Common myeloid progenitor, CD34-positive (primary cell): ENCODE results near the gene LYPD1. TPM values are rescaled to one million over a fixed set of nuclear protein-coding genes. Genes with fewer than 3 reads are reported as not detected.
"Not testable (repeated sequence)": the region's sequence is repeated elsewhere in the genome, so short reads cannot be mapped to it uniquely, and the experiment has no call there.

Source experiments
- CTCF ChIA-PET: fragments of 350-600 bp; sonication (Branson Sonifier 250); formaldehyde crosslinking; loops from one replicate; lab custom pipeline; 2021; ENCODE audit warnings: antibody characterized with exemption; lab: Charles Lee
- POLR2A ChIA-PET: fragments of 350-600 bp; sonication (Branson Sonifier 250); formaldehyde crosslinking; loops from one replicate; lab custom pipeline; 2021; ENCODE audit warnings: antibody characterized with exemption; lab: Charles Lee
- DNase-seq, 3 donors: peaks; one replicate each; pipeline versions ENCODE4 v3.0.0 to v3.0.0-alpha.2; 2013
- H3K27ac ChIP-seq, 2 experiments: 1 replicate in 1 of 2; 2 replicates in 1 of 2; pipeline ENCODE4 v1.7.0; 2013; ENCODE audit warnings: inconsistent platforms in 2 of 2, low read length in 2 of 2, mild to moderate bottlenecking in 2 of 2, low read depth in 1 of 2, moderate library complexity in 1 of 2; ENCODE audit not compliant: severe bottlenecking in 2 of 2, insufficient read depth in 1 of 2, poor library complexity in 1 of 2
- H3K27me3 ChIP-seq, 5 experiments: replicated peaks in 2 of 5; 1 replicate in 3 of 5; 2 replicates in 2 of 5; pipeline versions ENCODE4 v1.6.1 to v1.7.0; 2013; ENCODE audit warnings: low read length in 4 of 5, mild to moderate bottlenecking in 2 of 5, moderate library complexity in 2 of 5, inconsistent platforms in 1 of 5; ENCODE audit not compliant: insufficient read depth in 5 of 5, control insufficient read depth in 4 of 5
- H3K36me3 ChIP-seq, 4 experiments: 1 replicate in 2 of 4; 2 replicates in 2 of 4; pipeline versions ENCODE4 v1.6.1 to v1.7.0; 2013; ENCODE audit warnings: low read length in 3 of 4, control low read depth in 1 of 4, mild to moderate bottlenecking in 1 of 4; ENCODE audit not compliant: control insufficient read depth in 4 of 4, insufficient read depth in 4 of 4
- H3K4me1 ChIP-seq, 4 experiments: 1 replicate in 3 of 4; 2 replicates in 1 of 4; pipeline versions ENCODE4 v1.6.1 to v1.7.1; 2013; ENCODE audit warnings: low read length in 3 of 4, mild to moderate bottlenecking in 3 of 4, control low read depth in 1 of 4, inconsistent platforms in 1 of 4, moderate library complexity in 1 of 4; ENCODE audit not compliant: control insufficient read depth in 4 of 4, insufficient read depth in 4 of 4; ENCODE audit errors: control extremely low read depth in 1 of 4
- H3K4me3 ChIP-seq, 7 experiments: 1 replicate in 4 of 7; 2 replicates in 3 of 7; pipeline versions ENCODE4 v1.5.1 to v1.7.0; 2013; ENCODE audit warnings: mild to moderate bottlenecking in 7 of 7, low read length in 6 of 7, moderate library complexity in 6 of 7, inconsistent platforms in 2 of 7, low read depth in 2 of 7, control low read depth in 1 of 7; ENCODE audit not compliant: insufficient read depth in 4 of 7, control insufficient read depth in 1 of 7; ENCODE audit errors: extremely low read depth in 1 of 7
- H3K9me3 ChIP-seq, 5 experiments: 1 replicate in 4 of 5; 2 replicates in 1 of 5; pipeline versions ENCODE4 v1.6.1 to v1.7.1; 2013; ENCODE audit warnings: low read length in 4 of 5, mild to moderate bottlenecking in 2 of 5, inconsistent platforms in 1 of 5, low read depth in 1 of 5, moderate library complexity in 1 of 5; ENCODE audit not compliant: control insufficient read depth in 4 of 5, insufficient read depth in 2 of 5; ENCODE audit errors: control extremely low read depth in 1 of 5
- WGBS: methylation state at CpG from one replicate; pipeline ENCODE4 v1.1.5; 2013; ENCODE audit not compliant: insufficient coverage; 5-methylcytosine and 5-hydroxymethylcytosine counted together
- polyA plus RNA-seq: library from polyadenylated mRNA; unstranded; fragments of 120-200 nt; gene quantifications from one replicate; pipeline ENCODE4 v1.2.1, GENCODE V29; 2013

The LYPD1 gene
- not detected for polyA plus RNA-seq

DNA sequence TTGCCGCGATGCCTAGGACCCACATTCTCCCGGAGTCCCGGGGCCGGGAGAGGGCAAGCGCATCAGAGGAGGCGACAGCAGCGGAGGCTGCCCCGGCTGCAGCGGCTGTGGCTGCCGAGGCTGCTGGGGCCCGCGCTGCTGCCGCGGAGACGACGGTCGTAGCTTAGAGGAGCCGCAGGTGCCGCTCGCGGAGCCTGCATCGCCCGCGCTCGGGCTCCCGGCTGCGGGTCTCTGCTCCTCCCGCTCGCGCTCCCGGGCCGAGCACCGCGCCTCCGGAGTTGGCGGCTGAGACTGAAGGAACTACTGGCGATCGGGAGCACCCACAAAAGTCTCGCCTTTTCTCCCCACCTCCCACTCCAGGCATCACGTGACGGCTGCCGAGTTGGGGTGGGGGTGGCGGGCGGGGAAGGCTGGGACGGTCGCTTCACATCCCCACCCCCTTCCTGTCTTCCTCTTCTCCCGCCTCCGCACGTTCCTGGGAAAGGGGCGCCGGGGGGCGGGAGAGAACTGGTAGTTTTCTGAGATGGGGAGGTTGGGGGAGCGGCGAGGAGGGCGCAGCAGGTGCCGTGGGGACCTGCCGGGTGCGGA, at the start of gene LYPD1:
TSS of gene LYPD1 (minus strand) at position 298 of the 588 bp plus-strand sequence. CDS start at position 25, 273 bp downstream.
- 0% methylated on average over 38 of the region's 59 CpGs for WGBS
- Histone ChIP-seq H3K36me3 (no peaks in the 10 kb centered on the region), H3K27ac (no peak within 1 kb of the TSS), H3K4me3 (peak within 1 kb of the TSS in 6 of 7 experiments; percentile 4 to 66 (median 36)), H3K4me1 (peaks cover 0 to 23% (median 9%) of the 10 kb centered on the region in 4 experiments), H3K9me3 (no peaks in the 10 kb centered on the region), H3K27me3 (peaks cover 6 to 90% (median 23%) of the 10 kb centered on the region in 5 experiments)
- peak in 2 of 3 donors; percentile 31 to 36 for DNase-seq
- POLR2A ChIA-PET, result no interaction called here
- CTCF ChIA-PET, result no interaction called here

GRCh38 chr2:132719480-132719879, 49.5 kb upstream of the LYPD1 start:
- 96% methylated on average over 9 of the region's 9 CpGs for WGBS
- POLR2A ChIA-PET, result no interaction called here
- H3K9me3 ChIP-seq, result no peaks in the 10 kb centered on the region
- H3K4me3 ChIP-seq, result no peak overlapping the region
- peaks cover 0 to 2% (median 0%) of the 10 kb centered on the region in 5 experiments for H3K27me3 ChIP-seq
- CTCF ChIA-PET, result no interaction called here
- H3K4me1 ChIP-seq, result no peaks in the 10 kb centered on the region
- H3K27ac ChIP-seq, result no peak overlapping the region
- H3K36me3 ChIP-seq, result no peaks in the 10 kb centered on the region
- no peak for DNase-seq

- Histone ChIP-seq H3K27ac (no peak overlapping the region), H3K9me3 (no peaks in the 10 kb centered on the region), H3K27me3 (peaks cover 0 to 2% (median 0%) of the 10 kb centered on the region in 5 experiments), H3K4me1 (no peaks in the 10 kb centered on the region), H3K4me3 (no peak overlapping the region), H3K36me3 (no peaks in the 10 kb centered on the region)
- WGBS, result 100% methylated on average over 2 of the region's 2 CpGs
- ChIA-PET CTCF (no interaction called here), POLR2A (no interaction called here)
- DNase-seq, result no peak
Measured at GRCh38 chr2:132716954-132717353, 46.9 kb upstream of the LYPD1 start.

DNA sequence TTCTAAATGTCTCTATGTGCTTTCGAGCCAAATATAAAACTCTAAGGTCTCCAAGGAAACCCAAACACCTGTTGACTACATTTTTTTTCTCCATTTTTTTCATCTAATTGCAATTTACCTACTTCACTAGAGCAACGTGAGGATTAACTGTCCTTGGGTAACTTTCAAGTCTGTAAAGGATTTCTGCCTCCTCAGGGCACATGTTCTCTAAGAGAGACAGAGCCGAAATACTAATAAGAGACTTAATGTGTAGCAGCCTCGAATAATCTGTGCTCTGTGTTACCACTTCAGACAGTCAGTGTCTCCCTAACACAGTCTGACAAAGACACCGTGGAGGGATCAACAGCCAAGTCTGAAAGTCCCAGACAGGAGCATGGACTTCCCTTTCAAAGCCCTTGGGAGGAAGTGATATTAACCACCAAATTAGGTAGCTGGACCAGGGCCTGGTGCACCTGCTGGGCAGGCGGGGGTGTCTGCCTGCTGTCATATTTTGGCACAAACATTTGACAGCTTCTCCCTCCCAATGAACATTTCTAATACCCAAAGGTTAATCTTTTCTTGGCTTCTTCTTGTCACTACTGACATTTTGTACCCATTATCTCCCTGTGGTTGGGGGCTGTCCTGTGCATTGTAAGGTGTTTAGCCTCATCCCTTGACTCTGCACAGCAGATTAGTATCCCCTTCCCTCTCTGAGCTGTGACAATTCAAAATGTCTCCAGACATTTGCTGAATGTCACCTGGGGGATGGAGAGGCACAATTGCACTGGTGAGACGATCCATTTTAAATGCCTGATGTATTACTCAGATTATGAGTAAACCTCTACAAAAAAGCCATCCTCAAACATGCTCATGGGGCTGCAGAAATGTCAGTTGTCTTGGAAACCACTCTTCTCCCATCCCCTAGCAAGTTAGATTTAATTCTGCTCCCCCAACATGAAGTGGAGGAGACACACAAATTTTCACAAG, 45.7 kb upstream of the LYPD1 start:
- ChIA-PET CTCF (no interaction called here), POLR2A (no interaction called here)
- Histone ChIP-seq H3K27me3 (peaks cover 0 to 2% (median 0%) of the 10 kb centered on the region in 5 experiments), H3K4me1 (no peaks in the 10 kb centered on the region), H3K27ac (no peak overlapping the region), H3K9me3 (no peaks in the 10 kb centered on the region), H3K36me3 (no peaks in the 10 kb centered on the region), H3K4me3 (no peak overlapping the region)
- WGBS, result 73% methylated on average over 6 of the region's 7 CpGs
- DNase-seq, result no peak

GRCh38 chr2:132703396-132703795, 33.4 kb upstream of the LYPD1 start:
- no peak for DNase-seq
- Histone ChIP-seq H3K27ac (no peak overlapping the region), H3K36me3 (no peaks in the 10 kb centered on the region), H3K9me3 (no peaks in the 10 kb centered on the region), H3K4me1 (no peaks in the 10 kb centered on the region), H3K4me3 (no peak overlapping the region), H3K27me3 (no peaks in the 10 kb centered on the region)
- ChIA-PET POLR2A (no interaction called here), CTCF (no interaction called here)
- no CpG with 5 or more reads among the region's 4 CpGs for WGBS

DNA sequence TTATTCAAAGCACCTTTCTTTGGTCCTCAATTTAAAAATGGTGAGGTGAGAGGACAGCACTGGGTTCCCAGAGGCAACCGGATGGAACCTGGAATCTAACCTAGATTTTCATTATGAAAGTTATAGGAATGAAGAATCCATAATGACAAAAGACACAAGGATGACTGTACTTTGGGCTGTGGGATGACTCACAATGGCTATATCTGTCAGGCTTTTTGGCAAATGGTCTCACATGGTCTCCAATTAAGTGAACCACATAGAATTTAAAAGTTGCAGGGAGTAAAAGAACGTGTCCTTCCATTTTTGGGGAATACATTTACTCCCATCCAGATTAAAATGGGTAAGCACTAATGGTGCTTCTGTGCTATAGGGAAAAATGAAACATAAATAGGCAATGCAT, 31.8 kb upstream of the LYPD1 start:
- no peaks in the 10 kb centered on the region for H3K9me3 ChIP-seq
- 100% methylated on average over 1 of the region's 2 CpGs for WGBS
- CTCF ChIA-PET, result no interaction called here
- H3K4me1 ChIP-seq, result no peaks in the 10 kb centered on the region
- POLR2A ChIA-PET, result no interaction called here
- no peak for DNase-seq
- no peaks in the 10 kb centered on the region for H3K27me3 ChIP-seq
- no peak overlapping the region for H3K27ac ChIP-seq
- no peak overlapping the region for H3K4me3 ChIP-seq
- no peaks in the 10 kb centered on the region for H3K36me3 ChIP-seq

DNA sequence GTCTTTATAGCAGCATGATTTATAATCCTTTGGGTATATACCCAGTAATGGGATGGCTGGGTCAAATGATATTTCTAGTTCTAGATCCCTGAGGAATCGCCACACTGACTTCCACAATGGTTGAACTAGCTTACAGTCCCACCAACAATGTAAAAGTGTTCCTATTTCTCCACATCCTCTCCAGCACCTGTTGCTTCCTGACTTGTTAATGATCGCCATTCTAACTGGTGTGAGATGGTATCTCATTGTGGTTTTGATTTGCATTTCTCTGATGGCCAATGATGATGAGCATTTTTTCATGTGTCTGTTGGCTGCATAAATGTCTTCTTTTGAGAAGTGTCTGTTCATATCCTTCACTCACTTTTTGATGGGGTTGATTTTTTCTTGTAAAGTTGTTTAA, 29.8 kb upstream of the LYPD1 start:
- no CpG with 5 or more reads among the region's 2 CpGs for WGBS
- H3K4me1 ChIP-seq, H3K9me3 ChIP-seq, CTCF ChIA-PET, H3K27me3 ChIP-seq, H3K36me3 ChIP-seq, POLR2A ChIA-PET, H3K4me3 ChIP-seq, H3K27ac ChIP-seq, DNase-seq: not testable (repeated sequence)
